GM10248 (cell line): ENCODE measurements around the gene PADI4.

Source experiments
- CTCF ChIA-PET: fragments of 300-600 bp; sonication (Branson Sonifier 250); formaldehyde crosslinking; extraction: SDS; loops from one replicate; lab custom pipeline; 2021; ENCODE audit warnings: antibody characterized with exemption; lab: Yijun Ruan, JAX
- POLR2A ChIA-PET: fragments of 350-650 bp; sonication (Branson Sonifier 250); formaldehyde crosslinking; extraction: SDS; loops from one replicate; lab custom pipeline; 2020; ENCODE audit warnings: antibody characterized with exemption; lab: Yijun Ruan, JAX
- DNase-seq: peaks from one replicate; pipeline ENCODE4 v3.0.0; 2012; ENCODE audit errors: extremely low spot score
- TF ChIP-seq, protein P1 (sequence below): IDR thresholded peaks from 2 replicates; pipeline ENCODE4 v1.5.1; 2012; ENCODE audit warnings: mild to moderate bottlenecking, low read depth; ENCODE audit errors: extremely low read depth, missing control alignments, control extremely low read depth

Gene PADI4

DNA sequence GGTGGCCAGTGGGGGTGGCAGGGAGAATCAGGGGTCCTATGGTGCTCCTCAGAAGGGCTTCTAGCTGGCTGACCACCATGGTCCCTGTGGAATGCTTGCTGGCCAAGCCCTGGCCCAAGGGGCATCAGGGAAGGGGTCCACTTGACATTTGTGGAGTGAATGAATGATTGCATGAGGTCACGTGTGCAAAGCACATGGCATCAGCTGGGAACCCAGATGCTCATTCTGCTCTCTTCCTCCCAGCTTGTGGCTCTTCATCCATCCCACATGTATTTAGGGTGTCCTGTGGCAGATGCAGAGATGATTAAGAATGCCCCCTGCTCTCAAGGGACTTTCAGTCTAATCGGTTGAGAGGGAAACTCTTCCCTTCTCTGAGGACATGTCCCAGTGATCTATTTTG, 27.1 kb upstream of the PADI4 start:
- ChIA-PET CTCF (no interaction called here), POLR2A (no interaction called here)
- TF ChIP-seq, protein P1, sequence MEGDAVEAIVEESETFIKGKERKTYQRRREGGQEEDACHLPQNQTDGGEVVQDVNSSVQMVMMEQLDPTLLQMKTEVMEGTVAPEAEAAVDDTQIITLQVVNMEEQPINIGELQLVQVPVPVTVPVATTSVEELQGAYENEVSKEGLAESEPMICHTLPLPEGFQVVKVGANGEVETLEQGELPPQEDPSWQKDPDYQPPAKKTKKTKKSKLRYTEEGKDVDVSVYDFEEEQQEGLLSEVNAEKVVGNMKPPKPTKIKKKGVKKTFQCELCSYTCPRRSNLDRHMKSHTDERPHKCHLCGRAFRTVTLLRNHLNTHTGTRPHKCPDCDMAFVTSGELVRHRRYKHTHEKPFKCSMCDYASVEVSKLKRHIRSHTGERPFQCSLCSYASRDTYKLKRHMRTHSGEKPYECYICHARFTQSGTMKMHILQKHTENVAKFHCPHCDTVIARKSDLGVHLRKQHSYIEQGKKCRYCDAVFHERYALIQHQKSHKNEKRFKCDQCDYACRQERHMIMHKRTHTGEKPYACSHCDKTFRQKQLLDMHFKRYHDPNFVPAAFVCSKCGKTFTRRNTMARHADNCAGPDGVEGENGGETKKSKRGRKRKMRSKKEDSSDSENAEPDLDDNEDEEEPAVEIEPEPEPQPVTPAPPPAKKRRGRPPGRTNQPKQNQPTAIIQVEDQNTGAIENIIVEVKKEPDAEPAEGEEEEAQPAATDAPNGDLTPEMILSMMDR, result no peak
- DNase-seq, result no peak

DNA sequence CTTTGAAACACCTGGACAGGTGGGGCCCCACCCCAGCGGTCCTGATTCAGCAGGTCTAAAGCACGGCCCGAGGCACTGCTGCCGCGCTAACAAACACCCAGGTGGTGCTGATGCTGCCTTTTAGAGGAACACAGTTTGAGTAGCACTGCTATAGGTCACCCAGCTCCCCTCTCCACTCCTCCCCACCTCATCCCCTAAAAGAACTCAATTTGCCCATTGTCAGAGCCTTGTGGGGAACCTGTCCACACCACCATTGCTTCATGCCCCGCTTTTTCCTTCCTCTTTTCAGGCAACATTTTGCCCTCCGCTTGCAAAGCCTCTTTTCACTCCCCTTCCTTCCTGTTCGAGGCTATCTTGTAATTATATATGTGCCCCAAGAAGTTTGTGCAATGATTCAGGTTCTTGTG, 26.2 kb upstream of the PADI4 start:
- DNase-seq, result no peak
- TF ChIP-seq, protein P1, result no peak

DNA sequence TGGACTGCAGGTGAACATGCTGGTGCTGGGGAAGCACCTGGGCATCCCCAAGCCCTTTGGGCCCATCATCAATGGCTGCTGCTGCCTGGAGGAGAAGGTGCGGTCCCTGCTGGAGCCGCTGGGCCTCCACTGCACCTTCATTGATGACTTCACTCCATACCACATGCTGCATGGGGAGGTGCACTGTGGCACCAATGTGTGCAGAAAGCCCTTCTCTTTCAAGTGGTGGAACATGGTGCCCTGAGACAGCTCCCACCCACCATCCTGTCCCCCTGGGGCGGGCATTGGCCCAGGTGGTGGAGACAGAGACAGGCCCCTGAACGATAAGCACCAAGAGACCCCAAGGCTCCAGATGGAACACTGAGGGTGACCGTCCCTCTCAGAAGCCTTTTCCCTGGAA, 25.2 kb upstream of the PADI4 start:
- CTCF ChIA-PET, result interaction anchor here (2.2 kb wide), 1 partner anchor 11 kb away, joined by 4 read pairs; no protein-coding TSS in a partner anchor

More for the DNA sequence above, 26.2 kb upstream of the PADI4 start:
- ChIA-PET CTCF (no interaction called here), POLR2A (no interaction called here)

DNA sequence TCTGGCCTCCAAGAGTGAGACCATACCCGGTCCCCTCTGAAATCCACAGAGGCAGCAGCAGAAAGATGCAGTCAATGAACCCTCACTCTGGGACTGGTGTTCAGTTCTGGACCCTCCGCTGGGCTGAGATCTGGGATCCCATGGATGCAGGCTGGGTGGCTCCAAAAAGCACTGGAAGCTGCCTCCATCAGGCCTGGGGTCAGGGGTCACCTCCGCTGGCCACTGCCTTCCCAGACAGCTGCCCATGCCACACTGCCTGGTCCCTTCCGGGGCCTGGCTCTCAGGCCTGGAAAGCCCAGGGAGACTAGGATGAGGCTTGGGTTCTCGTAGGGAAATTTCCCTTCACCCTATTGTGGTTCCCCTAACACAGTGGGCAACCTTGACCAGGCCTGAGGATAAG, 21.4 kb upstream of the PADI4 start:
- CTCF ChIA-PET, result interaction anchor here (1.1 kb wide), 1 partner anchor 12 kb away, joined by 5 read pairs; no protein-coding TSS in a partner anchor
- POLR2A ChIA-PET, result no interaction called here
- DNase-seq, result no peak
- TF ChIP-seq, protein P1, result no peak

More for the DNA sequence above, 25.2 kb upstream of the PADI4 start:
- POLR2A ChIA-PET, result no interaction called here
- TF ChIP-seq, protein P1, result no peak
- DNase-seq, result no peak

DNA sequence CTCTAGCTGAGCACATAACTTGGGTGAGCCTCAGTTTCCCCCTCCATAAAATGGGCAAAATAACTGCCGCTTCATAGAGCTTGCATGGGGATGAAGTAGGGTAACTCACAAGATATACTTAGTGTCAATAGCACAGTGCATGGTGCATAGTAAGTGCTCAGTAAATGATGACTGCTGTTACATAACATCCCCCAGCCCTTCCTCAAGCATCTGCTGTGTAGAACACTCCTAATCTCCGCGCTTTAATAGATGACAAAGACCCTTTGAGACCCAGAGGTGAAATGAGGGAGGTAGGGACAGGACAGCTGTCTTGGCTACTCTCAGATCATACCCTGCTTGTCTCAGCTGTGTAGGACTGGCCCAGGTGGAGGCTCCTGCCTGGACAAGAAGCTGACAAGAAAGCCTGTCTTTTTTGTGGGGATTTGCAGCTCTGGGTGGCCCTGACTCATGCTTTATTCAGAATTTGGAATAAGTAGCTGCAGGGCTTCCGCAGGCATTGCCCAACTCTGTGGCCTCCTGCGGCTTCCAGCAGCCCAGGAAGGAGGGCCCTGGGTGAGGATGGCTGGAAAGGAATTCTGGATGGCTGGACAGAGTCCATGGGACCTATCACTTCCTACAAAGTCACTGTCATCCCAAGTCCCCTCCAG, 20.7 kb upstream of the PADI4 start:
- POLR2A ChIA-PET, result no interaction called here

DNA sequence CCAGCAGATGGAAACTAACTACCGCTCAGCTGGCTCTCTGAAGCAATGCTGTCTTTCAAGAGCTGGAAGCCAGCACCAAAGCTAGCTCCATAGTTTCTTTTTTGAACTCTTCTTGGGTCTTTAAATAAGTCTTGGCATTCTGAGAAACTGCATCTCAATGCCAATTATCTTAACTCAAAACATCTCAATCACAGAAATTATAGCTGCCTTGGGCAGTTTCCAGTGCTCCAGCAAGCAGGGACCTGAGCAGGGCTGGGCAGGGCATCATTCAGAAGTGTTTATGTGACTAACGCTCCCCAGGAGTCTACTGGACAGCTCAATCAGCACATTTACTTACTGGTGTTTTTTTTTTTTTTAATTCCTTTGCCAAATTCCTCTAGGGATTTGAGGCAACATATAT, 18.3 kb upstream of the PADI4 start:
- DNase-seq, result no peak
- ChIA-PET CTCF (no interaction called here), POLR2A (no interaction called here)

More for the DNA sequence above, 20.7 kb upstream of the PADI4 start:
- no peak for DNase-seq
- TF ChIP-seq, protein P1, result no peak
- CTCF ChIA-PET, result no interaction called here

More for the DNA sequence above, 18.3 kb upstream of the PADI4 start:
- TF ChIP-seq, protein P1, result no peak
